Activated CD4-positive, alpha-beta T cell treated with anti-CD3 and anti-CD28 coated beads, Interleukin-10, Interleukin-2, amounts not matched to agents 100 ng/mL and 50 ng/mL, durations not matched to agents 16 hours and 8 hours (primary cell): Measurements from ENCODE around the gene H2BK1.

Experiments
- DNase-seq: peaks from one replicate; pipeline ENCODE4 v3.0.0-alpha.2; 2020

Gene H2BK1

GRCh38 chr7:151210087-151210854, at the start of gene H2BK1:
TSS of gene H2BK1 (minus strand) at chr7:151210488. CDS start at chr7:151210318, 170 bp downstream.
- DNase-seq: no peak

GRCh38 chr7:151257990-151258389, 47.7 kb upstream of the H2BK1 start:
- no peak for DNase-seq

- no peak for DNase-seq
These were observed 46.2 kb upstream of the H2BK1 start for GRCh38 chr7:151256410-151257045.

GRCh38 chr7:151255390-151255789, 45.1 kb upstream of the H2BK1 start:
- DNase-seq: no peak

GRCh38 chr7:151254851-151255250, 44.6 kb upstream of the H2BK1 start:
- no peak for DNase-seq

GRCh38 chr7:151254316-151254715, 44.0 kb upstream of the H2BK1 start:
- DNase-seq: no peak

GRCh38 chr7:151252961-151253711, 42.8 kb upstream of the H2BK1 start:
- DNase-seq: no peak

GRCh38 chr7:151252561-151252835, 42.2 kb upstream of the H2BK1 start:
- no peak for DNase-seq

- DNase-seq: no peak
These were observed 41.6 kb upstream of the H2BK1 start for GRCh38 chr7:151251689-151252560.

GRCh38 chr7:151251328-151251688, 41.0 kb upstream of the H2BK1 start:
- DNase-seq: no peak

- DNase-seq: no peak
These were observed 40.2 kb upstream of the H2BK1 start for GRCh38 chr7:151250181-151251132.

GRCh38 chr7:151249732-151250072, 39.4 kb upstream of the H2BK1 start:
- no peak for DNase-seq

GRCh38 chr7:151249034-151249731, 38.9 kb upstream of the H2BK1 start:
- DNase-seq: no peak

- DNase-seq: no peak
These were observed 38.2 kb upstream of the H2BK1 start, which contains the start of gene SMARCD3 for GRCh38 chr7:151248346-151249033. TSS of gene SMARCD3 (minus strand) at chr7:151248694. CDS start at chr7:151248562, 132 bp downstream.

- no peak for DNase-seq
These were observed 37.5 kb upstream of the H2BK1 start for GRCh38 chr7:151247611-151248345.

- no peak for DNase-seq
These were observed 36.7 kb upstream of the H2BK1 start for GRCh38 chr7:151246851-151247580.

- DNase-seq: no peak
These were observed 36.0 kb upstream of the H2BK1 start for GRCh38 chr7:151246102-151246850.

- DNase-seq: peak; percentile 70
These were observed 35.2 kb upstream of the H2BK1 start for GRCh38 chr7:151245360-151246101.
